Naive thymus-derived CD4-positive, alpha-beta T cell (primary cell): ENCODE results near the gene BCKDHA. TPM values are rescaled to one million over a fixed set of nuclear protein-coding genes. Genes with fewer than 3 reads are reported as not detected.
A peak's percentile ranks its signal among the peaks of the same experiment; 100 is the strongest.

Experiments used
- ATAC-seq: fragments of 150-1000 bp; cut with Tn5 transposase; 2 replicates; pipeline ENCODE4 v1.10.0; 2021; ENCODE audit warnings: mild to moderate bottlenecking, moderate library complexity
- CTCF ChIA-PET: fragments of 350-600 bp; sonication (Branson Sonifier 250); formaldehyde crosslinking; loops from one replicate; lab custom pipeline; 2021; ENCODE audit warnings: antibody characterized with exemption; lab: Charles Lee
- POLR2A ChIA-PET: fragments of 350-600 bp; sonication (Branson Sonifier 250); formaldehyde crosslinking; loops from one replicate; lab custom pipeline; 2021; ENCODE audit warnings: antibody characterized with exemption, inconsistent platforms; lab: Charles Lee
- DNase-seq, 9 donors: peaks; one replicate each; pipeline versions ENCODE4 v3.0.0 to v3.0.0-alpha.2; 2020 to 2022; ENCODE audit warnings: mixed read lengths in 1 of 9
- H3K27ac ChIP-seq: one replicate; pipeline ENCODE4 v1.7.0; 2013; ENCODE audit warnings: mild to moderate bottlenecking, low read depth, low read length, moderate library complexity
- H3K27me3 ChIP-seq, 2 donors: one replicate each; pipeline ENCODE4 v1.7.0; 2013; ENCODE audit warnings: low read length in 2 of 2, mild to moderate bottlenecking in 2 of 2, moderate library complexity in 2 of 2; ENCODE audit not compliant: control insufficient read depth in 2 of 2, insufficient read depth in 2 of 2
- H3K36me3 ChIP-seq, 3 experiments: 1 replicate in 2 of 3; 2 replicates in 1 of 3; pipeline ENCODE4 v1.7.0; 2013; ENCODE audit warnings: low read length in 3 of 3, mild to moderate bottlenecking in 3 of 3, moderate library complexity in 1 of 3; ENCODE audit not compliant: insufficient read depth in 3 of 3, control insufficient read depth in 2 of 3
- H3K4me1 ChIP-seq, 2 donors: one replicate each; pipeline ENCODE4 v1.7.0; 2013; ENCODE audit warnings: low read length in 2 of 2, mild to moderate bottlenecking in 2 of 2, moderate library complexity in 1 of 2; ENCODE audit not compliant: control insufficient read depth in 2 of 2, insufficient read depth in 2 of 2
- H3K4me3 ChIP-seq: 2 replicates; pipeline ENCODE4 v1.7.0; 2013; ENCODE audit warnings: mild to moderate bottlenecking, low read length
- H3K9me3 ChIP-seq, 3 experiments: 1 replicate in 2 of 3; 2 replicates in 1 of 3; pipeline ENCODE4 v1.7.0; 2013; ENCODE audit warnings: low read length in 3 of 3; ENCODE audit not compliant: control insufficient read depth in 2 of 3
- H3K27ac Mint-ChIP-seq, 9 donors: one replicate each; pipeline ENCODE4 v1.8.0; 2020 to 2022; ENCODE audit warnings: mixed read lengths in 9 of 9, mild to moderate bottlenecking in 8 of 9, moderate library complexity in 5 of 9, inconsistent platforms in 2 of 9
- H3K27me3 Mint-ChIP-seq, 5 donors: one replicate each; pipeline ENCODE4 v1.8.0; 2021 to 2022; ENCODE audit warnings: mixed read lengths in 5 of 5, mild to moderate bottlenecking in 1 of 5
- H3K36me3 Mint-ChIP-seq, 5 donors: one replicate each; pipeline ENCODE4 v1.8.0; 2020 to 2022; ENCODE audit warnings: mixed read lengths in 5 of 5, mild to moderate bottlenecking in 3 of 5, inconsistent platforms in 1 of 5
- H3K4me1 Mint-ChIP-seq, 7 donors: one replicate each; pipeline ENCODE4 v1.8.0; 2020 to 2022; ENCODE audit warnings: mixed read lengths in 7 of 7, mild to moderate bottlenecking in 3 of 7, inconsistent platforms in 1 of 7
- H3K4me3 Mint-ChIP-seq, 10 donors: one replicate each; pipeline ENCODE4 v1.8.0; 2020 to 2022; ENCODE audit warnings: mild to moderate bottlenecking in 10 of 10, mixed read lengths in 10 of 10, moderate library complexity in 6 of 10, inconsistent platforms in 2 of 10
- H3K9me3 Mint-ChIP-seq, 11 donors: one replicate each; pipeline ENCODE4 v1.8.0; 2020 to 2022; ENCODE audit warnings: mixed read lengths in 11 of 11, mild to moderate bottlenecking in 4 of 11, inconsistent platforms in 1 of 11, moderate library complexity in 1 of 11
- intact Hi-C, 2 donors: fragments of 100-400 bp; cut with micrococcal nuclease; formaldehyde crosslinking; loops; one replicate each; pipeline ENCODE4 v1.15.1; 2023
- polyA plus RNA-seq, 2 donors: library from polyadenylated mRNA; unstranded; fragments of 300-500 nt; fragmentation: Illumina TruSeq; gene quantifications; one replicate each; pipeline ENCODE4 v1.2.3, GENCODE V29; 2021
- total RNA-seq, 6 experiments: library from RNA in 5 of 6; stranded (reverse) in 5 of 6; gene quantifications; 1 replicate in 5 of 6; 2 replicates in 1 of 6; pipeline ENCODE4 v1.2.3 and lab custom pipeline; 2021 to 2026

The BCKDHA gene
- total and polyA plus RNA-seq, 7 experiments from 2014 or later = 19.4 to 55.9 (median 21.4) TPM

- Mint-ChIP-seq H3K4me1 (peaks cover 14 to 51% (median 41%) of the 10 kb centered on the region in 7 donors), H3K9me3 (no peaks in the 10 kb centered on the region), H3K27me3 (no peaks in the 10 kb centered on the region), H3K4me3 (peak within 1 kb of the TSS; percentile 82 to 100 (median 98)), H3K27ac (peak within 1 kb of the TSS; percentile 96 to 100 (median 99)), H3K36me3 (peaks cover 0 to 8% (median 3%) of the 10 kb centered on the region in 5 donors)
- no peaks in the 10 kb centered on the region for H3K36me3 ChIP-seq
- peaks cover 15 to 21% of the 10 kb centered on the region in 2 donors for H3K4me1 ChIP-seq
- peak; percentile 96 for ATAC-seq
- peak within 1 kb of the TSS; percentile 99 for H3K27ac ChIP-seq
- intact Hi-C loops = loop anchor here (1.0 to 5.0 kb wide), 8 partner anchors 10 to 1017 kb away; partner anchors contain the start of genes BCKDHA (in 2 of the 2), EXOSC5 (in 2 of the 2), C19orf47 (in 1 of the 2) and DMAC2 (in 1 of the 2)
- H3K27me3 ChIP-seq = no peaks in the 10 kb centered on the region
- POLR2A ChIA-PET = interaction anchor here (0.6 to 5.2 kb wide), 29 partner anchors 9 to 1173 kb away, joined by 3 to 127 read pairs (median 4); partner anchors contain the start of genes ACTMAP, BCKDHA, CCDC97 and CEACAM21
- H3K9me3 ChIP-seq = no peaks in the 10 kb centered on the region
- CTCF ChIA-PET = interaction anchor here (0.7 to 4.2 kb wide), 9 partner anchors 9 to 206 kb away, joined by 3 to 39 read pairs (median 3); partner anchors contain the start of gene TGFB1
- DNase-seq = peak; percentile 91 to 99 (median 98)
- peak within 1 kb of the TSS; percentile 98 for H3K4me3 ChIP-seq
These were observed 33.7 kb upstream of the BCKDHA start, which contains the start of gene B9D2 for GRCh38 chr19:41363753-41364523. B9D2 (minus strand) TSS chr19:41364149; CDS start chr19:41363519, 630 bp downstream.

GRCh38 chr19:41364524-41365391 lies 32.9 kb upstream of the BCKDHA start:
- peak overlapping the region; percentile 82 to 100 (median 98) for H3K4me3 Mint-ChIP-seq
- DNase-seq (no peak), ATAC-seq (no peak)
- POLR2A ChIA-PET = interaction anchor here (0.6 to 5.2 kb wide), 18 partner anchors 8 to 1174 kb away, joined by 3 to 127 read pairs (median 5); partner anchors contain the start of genes ACTMAP, BCKDHA, CEACAM21 and DMAC2
- no peaks in the 10 kb centered on the region for H3K27me3 Mint-ChIP-seq
- no peaks in the 10 kb centered on the region for H3K36me3 ChIP-seq
- peaks cover 15 to 21% of the 10 kb centered on the region in 2 donors for H3K4me1 ChIP-seq
- intact Hi-C loops = loop anchor here (1.0 to 5.0 kb wide), 7 partner anchors 12 to 1017 kb away; partner anchors contain the start of genes BCKDHA (in 2 of the 2), EXOSC5 (in 2 of the 2), C19orf47 (in 1 of the 2) and DMAC2 (in 1 of the 2)
- H3K27ac Mint-ChIP-seq = peak overlapping the region; percentile 96 to 100 (median 99)
- peak overlapping the region; percentile 99 for H3K27ac ChIP-seq
- H3K9me3 ChIP-seq = no peaks in the 10 kb centered on the region
- no peaks in the 10 kb centered on the region for H3K27me3 ChIP-seq
- H3K36me3 Mint-ChIP-seq = peaks cover 0 to 8% (median 3%) of the 10 kb centered on the region in 5 donors
- no peaks in the 10 kb centered on the region for H3K9me3 Mint-ChIP-seq
- H3K4me1 Mint-ChIP-seq = peaks cover 14 to 42% (median 35%) of the 10 kb centered on the region in 7 donors
- CTCF ChIA-PET = interaction anchor here (0.7 to 4.2 kb wide), 8 partner anchors 10 to 233 kb away, joined by 3 to 39 read pairs (median 4); partner anchors contain the start of gene TGFB1
- peak overlapping the region; percentile 98 for H3K4me3 ChIP-seq

GRCh38 chr19:41366089-41366488 lies 31.5 kb upstream of the BCKDHA start:
- peak overlapping the region in 4 of 9 donors; percentile 16 to 73 (median 45) for H3K27ac Mint-ChIP-seq
- peak overlapping the region in 7 of 10 donors; percentile 12 to 59 (median 48) for H3K4me3 Mint-ChIP-seq
- H3K4me1 Mint-ChIP-seq = peaks cover 14 to 33% (median 29%) of the 10 kb centered on the region in 7 donors
- peaks cover 15 to 18% of the 10 kb centered on the region in 2 donors for H3K4me1 ChIP-seq
- H3K27me3 Mint-ChIP-seq = no peaks in the 10 kb centered on the region
- CTCF ChIA-PET = interaction anchor here (0.6 to 4.2 kb wide), 5 partner anchors 11 to 932 kb away, joined by 3 to 39 read pairs (median 4); partner anchors contain the start of gene TGFB1
- intact Hi-C loops = no loop called here
- DNase-seq (no peak), ATAC-seq (no peak)
- no peaks in the 10 kb centered on the region for H3K36me3 ChIP-seq
- POLR2A ChIA-PET = interaction anchor here (0.5 to 5.2 kb wide), 6 partner anchors 13 to 183 kb away, joined by 4 to 127 read pairs (median 14); partner anchors contain the start of genes BCKDHA, EXOSC5, HNRNPUL1 and TGFB1
- peaks cover 0 to 6% (median 3%) of the 10 kb centered on the region in 5 donors for H3K36me3 Mint-ChIP-seq
- no peaks in the 10 kb centered on the region for H3K9me3 Mint-ChIP-seq
- no peak overlapping the region for H3K27ac ChIP-seq
- no peaks in the 10 kb centered on the region for H3K9me3 ChIP-seq
- no peaks in the 10 kb centered on the region for H3K27me3 ChIP-seq
- no peak overlapping the region for H3K4me3 ChIP-seq

- Mint-ChIP-seq H3K4me3 (no peak overlapping the region), H3K27ac (no peak overlapping the region), H3K36me3 (peaks cover 0 to 6% (median 3%) of the 10 kb centered on the region in 5 donors), H3K9me3 (no peaks in the 10 kb centered on the region), H3K27me3 (no peaks in the 10 kb centered on the region), H3K4me1 (peaks cover 7 to 30% (median 25%) of the 10 kb centered on the region in 7 donors)
- no peaks in the 10 kb centered on the region for H3K27me3 ChIP-seq
- no peak for DNase-seq
- H3K9me3 ChIP-seq = no peaks in the 10 kb centered on the region
- intact Hi-C loops = no loop called here
- ChIA-PET POLR2A (interaction anchor here (1.4 kb wide), 1 partner anchor 19 kb away, joined by 3 read pairs; no protein-coding TSS in a partner anchor), CTCF (no interaction called here)
- no peak for ATAC-seq
- H3K27ac ChIP-seq = no peak overlapping the region
- H3K4me1 ChIP-seq = peaks cover 14 to 16% of the 10 kb centered on the region in 2 donors
- no peaks in the 10 kb centered on the region for H3K36me3 ChIP-seq
- H3K4me3 ChIP-seq = no peak overlapping the region
These were observed 29.7 kb upstream of the BCKDHA start for GRCh38 chr19:41367848-41368301.

GRCh38 chr19:41369769-41370168 lies 27.8 kb upstream of the BCKDHA start:
- Mint-ChIP-seq H3K4me3 (no peak overlapping the region), H3K36me3 (peaks cover 0 to 3% (median 0%) of the 10 kb centered on the region in 5 donors), H3K27ac (no peak overlapping the region), H3K9me3 (no peaks in the 10 kb centered on the region), H3K27me3 (no peaks in the 10 kb centered on the region), H3K4me1 (peaks cover 5 to 19% (median 9%) of the 10 kb centered on the region in 7 donors)
- Histone ChIP-seq H3K27ac (no peak overlapping the region), H3K4me3 (no peak overlapping the region), H3K4me1 (peaks cover under 1 to 3% of the 10 kb centered on the region in 2 donors), H3K9me3 (no peaks in the 10 kb centered on the region), H3K27me3 (no peaks in the 10 kb centered on the region), H3K36me3 (no peaks in the 10 kb centered on the region)
- intact Hi-C loops = no loop called here
- no peak for ATAC-seq
- POLR2A ChIA-PET = no interaction called here
- CTCF ChIA-PET = interaction anchor here (0.6 kb wide), 1 partner anchor 1978 kb away, joined by 3 read pairs; no protein-coding TSS in a partner anchor
- DNase-seq = no peak
